Smooth muscle cell (in vitro differentiated cells): ENCODE data around the gene NDST1. TPM values are rescaled to one million over a fixed set of nuclear protein-coding genes. Genes with fewer than 3 reads are reported as not detected.

Experiments used
- DNase-seq: peaks from one replicate; lab custom pipeline; 2025; ENCODE audit not compliant: unreplicated experiment; lab: John Stamatoyannopoulos, UW
- H2AFZ ChIP-seq: fragments of 200-600 bp; sonication (generic); 2 replicates; pipeline ENCODE4 v1.6.0; 2016; ENCODE audit warnings: antibody characterized with exemption, low read depth, mild to moderate bottlenecking
- H3F3A ChIP-seq: fragments of 200-600 bp; sonication (generic); 2 replicates; pipeline ENCODE4 v1.6.0; 2017; ENCODE audit warnings: antibody characterized with exemption, low read depth
- H3K27ac ChIP-seq: fragments of 200-600 bp; sonication (generic); 2 replicates; pipeline ENCODE4 v1.5.1; 2016; ENCODE audit warnings: low read depth, mild to moderate bottlenecking
- H3K27me3 ChIP-seq: fragments of 200-600 bp; sonication (generic); 2 replicates; pipeline ENCODE4 v1.6.1; 2016; ENCODE audit warnings: low read depth, mild to moderate bottlenecking
- H3K36me3 ChIP-seq: fragments of 200-600 bp; sonication (generic); 2 replicates; pipeline ENCODE4 v1.5.1; 2016; ENCODE audit warnings: low read depth
- H3K4me1 ChIP-seq: fragments of 200-600 bp; sonication (generic); 2 replicates; pipeline ENCODE4 v1.5.1; 2016; ENCODE audit warnings: low read depth
- H3K4me2 ChIP-seq: fragments of 200-600 bp; sonication (generic); 2 replicates; pipeline ENCODE4 v1.6.0; 2016; ENCODE audit warnings: mild to moderate bottlenecking
- H3K4me3 ChIP-seq: fragments of 200-600 bp; sonication (generic); 2 replicates; pipeline ENCODE4 v1.5.1; 2016; ENCODE audit warnings: mild to moderate bottlenecking
- H3K79me2 ChIP-seq: fragments of 200-600 bp; sonication (generic); 2 replicates; pipeline ENCODE4 v1.6.0; 2016; ENCODE audit warnings: low read depth, mild to moderate bottlenecking
- H3K9ac ChIP-seq: fragments of 200-600 bp; sonication (generic); 2 replicates; pipeline ENCODE4 v1.6.0; 2016; ENCODE audit warnings: low read depth
- H3K9me3 ChIP-seq: fragments of 200-600 bp; sonication (generic); replicated peaks from 2 replicates; pipeline ENCODE4 v1.5.1; 2016; ENCODE audit warnings: low read depth
- H4K20me1 ChIP-seq: fragments of 200-600 bp; sonication (generic); 2 replicates; pipeline ENCODE4 v1.6.0; 2016; ENCODE audit warnings: low read depth
- CTCF ChIP-seq: fragments of 200-600 bp; sonication (generic); IDR thresholded peaks from 2 replicates; pipeline ENCODE4 v1.5.1; 2017; ENCODE audit warnings: borderline replicate concordance, mild to moderate bottlenecking, antibody characterized with exemption; ENCODE audit not compliant: insufficient read depth, poor library complexity, severe bottlenecking
- WGBS: methylation state at CpG from one replicate; pipeline ENCODE4 v1.1.7; 2016; ENCODE audit warnings: low lambda C conversion rate; 5-methylcytosine and 5-hydroxymethylcytosine counted together
- polyA plus RNA-seq: library from polyadenylated mRNA; unstranded; fragments of >200 nt; fragmentation: Nextera tagmentation; extraction: Ambion mirVana; gene quantifications from 2 replicates; pipeline ENCODE4 v1.2.1, GENCODE V29; 2016
- total RNA-seq: library from RNA; depleted of rRNA; stranded (reverse); fragments of >200 nt; gene quantifications from 2 replicates; pipeline ENCODE4 v1.2.3, GENCODE V29; 2014

The NDST1 gene
- total and polyA plus RNA-seq, 2 experiments from 2014 or later = 32.4 to 53.0 TPM

GRCh38 chr5:150496534-150496933 is 11.4 kb upstream of the NDST1 start:
- Histone ChIP-seq H3F3A (peaks cover 23% of the 10 kb centered on the region), H3K9me3 (no peaks in the 10 kb centered on the region), H3K4me1 (peaks cover 56% of the 10 kb centered on the region), H3K27ac (peak overlapping the region; percentile 89), H3K4me2 (no peak overlapping the region), H2AFZ (no peak overlapping the region), H3K9ac (peak overlapping the region; percentile 13), H3K27me3 (no peaks in the 10 kb centered on the region), H4K20me1 (peaks cover 84% of the 10 kb centered on the region), H3K79me2 (peaks cover 92% of the 10 kb centered on the region), H3K36me3 (no peaks in the 10 kb centered on the region), H3K4me3 (no peak overlapping the region)
- TF ChIP-seq CTCF = no peak
- DNase-seq = no peak
- 84% methylated on average over 4 of the region's 4 CpGs for WGBS

- peak; percentile 43 for DNase-seq
- WGBS = 25% methylated on average over 14 of the region's 14 CpGs
- Histone ChIP-seq H2AFZ (no peak overlapping the region), H3K9me3 (no peaks in the 10 kb centered on the region), H4K20me1 (peaks cover 84% of the 10 kb centered on the region), H3K4me2 (peak overlapping the region; percentile 68), H3K4me3 (no peak overlapping the region), H3K36me3 (no peaks in the 10 kb centered on the region), H3K79me2 (peaks cover 92% of the 10 kb centered on the region), H3K27me3 (no peaks in the 10 kb centered on the region), H3K9ac (peak overlapping the region; percentile 54), H3K27ac (peak overlapping the region; percentile 89), H3K4me1 (peaks cover 55% of the 10 kb centered on the region), H3F3A (peaks cover 15% of the 10 kb centered on the region)
- no peak for TF ChIP-seq CTCF
Measured at GRCh38 chr5:150497274-150497988, 10.5 kb upstream of the NDST1 start.

GRCh38 chr5:150497989-150498317 is 10.0 kb upstream of the NDST1 start:
- Histone ChIP-seq H3K36me3 (no peaks in the 10 kb centered on the region), H3K4me3 (no peak overlapping the region), H3K9ac (peak overlapping the region; percentile 54), H3K4me2 (peak overlapping the region; percentile 68), H4K20me1 (peaks cover 84% of the 10 kb centered on the region), H3K79me2 (peaks cover 95% of the 10 kb centered on the region), H3F3A (peaks cover 14% of the 10 kb centered on the region), H3K4me1 (peaks cover 50% of the 10 kb centered on the region), H3K9me3 (no peaks in the 10 kb centered on the region), H2AFZ (no peak overlapping the region), H3K27me3 (no peaks in the 10 kb centered on the region), H3K27ac (peak overlapping the region; percentile 89)
- 72% methylated on average over 5 of the region's 5 CpGs for whole genome bisulfite sequencing
- no peak for TF ChIP-seq CTCF
- no peak for DNase-seq

- no peak for TF ChIP-seq CTCF
- H3K27me3 ChIP-seq = no peaks in the 10 kb centered on the region
- no peaks in the 10 kb centered on the region for H3K36me3 ChIP-seq
- H3K79me2 ChIP-seq = peaks cover 95% of the 10 kb centered on the region
- H3K4me1 ChIP-seq = peaks cover 52% of the 10 kb centered on the region
- H4K20me1 ChIP-seq = peaks cover 85% of the 10 kb centered on the region
- H3K9ac ChIP-seq = peak overlapping the region; percentile 54
- WGBS = 49% methylated on average over 6 of the region's 6 CpGs
- H3K9me3 ChIP-seq = no peaks in the 10 kb centered on the region
- H3F3A ChIP-seq = peaks cover 14% of the 10 kb centered on the region
- H3K4me3 ChIP-seq = no peak overlapping the region
- peak overlapping the region; percentile 68 for H3K4me2 ChIP-seq
- peak overlapping the region; percentile 89 for H3K27ac ChIP-seq
- DNase-seq = no peak
- no peak overlapping the region for H2AFZ ChIP-seq
Measured at GRCh38 chr5:150498501-150498900, 9.4 kb upstream of the NDST1 start.
